Left forelimb (tissue), 1 donor: ENCODE measurements around the gene TECPR1.

Experiments used
- DNase-seq: peaks from one replicate; pipeline ENCODE4 v3.0.0-alpha.2; 2018; ENCODE audit warnings: low spot score

TECPR1 gene

GRCh38 chr7:98211221-98211675 lies 40.8 kb downstream of the TECPR1 start, which contains the start of gene BHLHA15:
BHLHA15 (plus strand) TSS chr7:98211439; CDS start chr7:98212310, 871 bp downstream.
- DNase-seq = no peak

GRCh38 chr7:98210513-98211220 lies 41.4 kb downstream of the TECPR1 start:
- DNase-seq = no peak

GRCh38 chr7:98209166-98209920 lies 42.7 kb downstream of the TECPR1 start:
- DNase-seq = no peak

GRCh38 chr7:98206451-98207330 lies 45.3 kb downstream of the TECPR1 start:
- DNase-seq = no peak

GRCh38 chr7:98205162-98205845 lies 46.7 kb downstream of the TECPR1 start:
- no peak for DNase-seq

- no peak for DNase-seq
These were observed 47.4 kb downstream of the TECPR1 start for GRCh38 chr7:98204670-98205069.

- DNase-seq = no peak
These were observed 47.9 kb downstream of the TECPR1 start for GRCh38 chr7:98203964-98204605.

- DNase-seq = no peak
These were observed 48.6 kb downstream of the TECPR1 start for GRCh38 chr7:98203261-98203963.

GRCh38 chr7:98202367-98203195 lies 49.5 kb downstream of the TECPR1 start:
- DNase-seq = no peak

- no peak for DNase-seq
These were observed 51.7 kb downstream of the TECPR1 start for GRCh38 chr7:98200364-98200763.

- no peak for DNase-seq
These were observed 52.9 kb downstream of the TECPR1 start for GRCh38 chr7:98199131-98199530.

- no peak for DNase-seq
These were observed 55.1 kb downstream of the TECPR1 start for GRCh38 chr7:98196706-98197605.

- DNase-seq = no peak
These were observed 57.2 kb downstream of the TECPR1 start for GRCh38 chr7:98194672-98195457.

- DNase-seq = no peak
These were observed 57.8 kb downstream of the TECPR1 start for GRCh38 chr7:98194186-98194585.

GRCh38 chr7:98193474-98194180 lies 58.4 kb downstream of the TECPR1 start:
- no peak for DNase-seq

- DNase-seq = no peak
These were observed 59.1 kb downstream of the TECPR1 start for GRCh38 chr7:98192781-98193457.
